GM12878 (cell line): ENCODE results near the gene TOR1B. TPM values are rescaled to one million over a fixed set of nuclear protein-coding genes. Genes with fewer than 3 reads are reported as not detected.
A peak's percentile ranks its signal among the peaks of the same experiment; 100 is the strongest.

Experiments
- ATAC-seq: fragments of 200-7000 bp; cut with Tn5 transposase; 3 replicates; pipeline ENCODE4 v1.9.1; 2020; ENCODE audit warnings: mild to moderate bottlenecking, moderate library complexity
- BruUV-seq: library from RNA; stranded (reverse); fragments of 400-500 nt; replicated peaks from 2 replicates; lab custom pipeline; 2021; lab: Mats Ljungman, UMichigan
- CTCF ChIA-PET: fragments of 300-600 bp; sonication (Branson Sonifier 250); formaldehyde crosslinking; extraction: SDS; loops from one replicate; lab custom pipeline; 2021; ENCODE audit warnings: inconsistent platforms; lab: Yijun Ruan, JAX
- POLR2A ChIA-PET: fragments of 350-600 bp; formaldehyde crosslinking; extraction: SDS; loops from one replicate; lab custom pipeline; 2021; ENCODE audit warnings: inconsistent platforms; lab: Charles Lee
- RAD21 ChIA-PET: fragments of 300-600 bp; sonication (Branson Sonifier 250); formaldehyde crosslinking; loops from one replicate; lab custom pipeline; 2023; ENCODE audit warnings: antibody characterized with exemption; ENCODE audit not compliant: unreplicated experiment; lab: Charles Lee
- SMC1A ChIA-PET: fragments of 300-600 bp; sonication (Branson Sonifier 250); formaldehyde crosslinking; loops from one replicate; lab custom pipeline; 2023; ENCODE audit not compliant: unreplicated experiment, uncharacterized antibody; lab: Charles Lee
- DNase-seq: peaks from one replicate; pipeline ENCODE4 v3.0.0-alpha.2; 2011; ENCODE audit warnings: low read depth, low spot score
- FAIRE-seq: peaks from 3 replicates; lab custom pipeline; 2011; peaks lifted over from hg19 to GRCh38; lab: Jason Lieb, UNC
- H2AFZ ChIP-seq: 2 replicates; pipeline ENCODE4 v1.6.0; 2011; ENCODE audit warnings: low read depth, low read length, control low read depth; ENCODE audit not compliant: control insufficient read depth
- H3K27ac ChIP-seq: 2 replicates; pipeline ENCODE4 v1.5.1; 2011; ENCODE audit warnings: control low read depth; ENCODE audit not compliant: control insufficient read depth, insufficient read depth
- H3K27me3 ChIP-seq, 2 experiments: replicated peaks in 1 of 2; 2 replicates each; pipeline versions ENCODE4 v1.6.0 to v1.6.1; 2011; ENCODE audit warnings: low read length in 1 of 2; ENCODE audit not compliant: control insufficient read depth in 2 of 2, insufficient read depth in 2 of 2
- H3K36me3 ChIP-seq, 2 experiments: 2 replicates each; pipeline ENCODE4 v1.5.1; 2011; ENCODE audit warnings: low read length in 1 of 2; ENCODE audit not compliant: control insufficient read depth in 2 of 2, insufficient read depth in 2 of 2
- H3K4me1 ChIP-seq: 2 replicates; pipeline ENCODE4 v1.6.1; 2011; ENCODE audit warnings: mild to moderate bottlenecking, low read length, moderate library complexity, mixed read lengths; ENCODE audit not compliant: control insufficient read depth, insufficient read depth
- H3K4me2 ChIP-seq: 2 replicates; pipeline ENCODE4 v1.6.0; 2011; ENCODE audit warnings: control low read depth; ENCODE audit not compliant: control insufficient read depth, insufficient read depth
- H3K4me3 ChIP-seq: fragments of 200-600 bp; sonication (generic); 2 replicates; pipeline ENCODE4 v1.5.1; 2016
- H3K79me2 ChIP-seq: 2 replicates; pipeline ENCODE4 v1.6.0; 2011; ENCODE audit warnings: low read length; ENCODE audit not compliant: control insufficient read depth, insufficient read depth
- H3K9ac ChIP-seq: 2 replicates; pipeline ENCODE4 v1.8.0; 2011; ENCODE audit warnings: low read length, control low read depth, mixed read lengths; ENCODE audit not compliant: control insufficient read depth, insufficient read depth
- H3K9me3 ChIP-seq: replicated peaks from 3 replicates; pipeline ENCODE4 v1.5.1; 2011; ENCODE audit warnings: mild to moderate bottlenecking, low read length; ENCODE audit not compliant: control insufficient read depth, insufficient read depth
- H4K20me1 ChIP-seq: 2 replicates; pipeline ENCODE4 v1.6.0; 2011; ENCODE audit not compliant: control insufficient read depth, insufficient read depth
- CEBPB ChIP-seq, 2 experiments: fragments of 150-350 bp in 1 of 2; IDR thresholded peaks; 2 replicates each; pipeline ENCODE4 v1.6.1; 2012 to 2014; ENCODE audit warnings: low read depth in 2 of 2, low read length in 2 of 2, borderline replicate concordance in 1 of 2, inconsistent platforms in 1 of 2
- EED ChIP-seq: sonication (generic); IDR thresholded peaks from 2 replicates; pipeline ENCODE4 v1.6.1; 2016; ENCODE audit warnings: antibody characterized with exemption, low read depth
- HDGF ChIP-seq: fragments of 450-650 bp; IDR thresholded peaks from 2 replicates; pipeline ENCODE4 v1.6.1; 2016; ENCODE audit warnings: antibody characterized with exemption
- MEF2B ChIP-seq: fragments of 450-650 bp; IDR thresholded peaks from 2 replicates; pipeline ENCODE4 v1.6.1; 2018; ENCODE audit warnings: mild to moderate bottlenecking, moderate library complexity; ENCODE audit not compliant: partially characterized antibody, poor library complexity, severe bottlenecking
- NFXL1 ChIP-seq: fragments of 450-650 bp; IDR thresholded peaks from 2 replicates; pipeline ENCODE4 v1.6.1; 2017; ENCODE audit warnings: antibody characterized with exemption, mild to moderate bottlenecking, borderline replicate concordance
- NR2F1 ChIP-seq: fragments of 450-650 bp; conservative IDR thresholded peaks from 2 replicates; pipeline ENCODE4 v1.6.1; 2017; ENCODE audit warnings: mild to moderate bottlenecking
- PAX5 ChIP-seq: IDR thresholded peaks from 2 replicates; pipeline ENCODE4 v1.6.1; 2011; ENCODE audit warnings: low read depth, low read length, borderline replicate concordance
- PAX8 ChIP-seq: fragments of 450-650 bp; IDR thresholded peaks from 2 replicates; pipeline ENCODE4 v1.6.1; 2017; ENCODE audit warnings: mild to moderate bottlenecking, moderate library complexity
- POLR2AphosphoS5 ChIP-seq: IDR thresholded peaks from 2 replicates; pipeline ENCODE4 v1.6.1; 2011; ENCODE audit warnings: mild to moderate bottlenecking, low read length, inconsistent platforms
- SUPT20H ChIP-seq: IDR thresholded peaks from 2 replicates; pipeline ENCODE4 v1.6.1; 2011; ENCODE audit warnings: low read depth, mild to moderate bottlenecking, low read length, moderate library complexity, borderline replicate concordance; ENCODE audit not compliant: control insufficient read depth
- TAF1 ChIP-seq: IDR thresholded peaks from 2 replicates; pipeline ENCODE4 v1.6.1; 2011; ENCODE audit warnings: mild to moderate bottlenecking, low read depth, low read length, borderline replicate concordance
- WRNIP1 ChIP-seq: IDR thresholded peaks from 2 replicates; pipeline ENCODE4 v1.6.1; 2011; ENCODE audit warnings: low read depth, low read length, improper control_type of control experiment, borderline replicate concordance
- ZBTB11 ChIP-seq: fragments of 450-650 bp; formaldehyde crosslinking; IDR thresholded peaks from 2 replicates; pipeline ENCODE4 v1.5.0; 2022; ENCODE audit warnings: mild to moderate bottlenecking, missing genetic modification characterization
- ZNF217 ChIP-seq: fragments of 450-650 bp; IDR thresholded peaks from 2 replicates; pipeline ENCODE4 v1.6.1; 2017; ENCODE audit warnings: antibody characterized with exemption, mild to moderate bottlenecking
- WGBS: methylation state at CpG from one replicate; pipeline ENCODE4 v1.1.6; 2016; ENCODE audit warnings: low lambda C conversion rate; ENCODE audit not compliant: insufficient replicate concordance, insufficient coverage; ENCODE audit errors: missing lambda C conversion rate; 5-methylcytosine and 5-hydroxymethylcytosine counted together
- in situ Hi-C: fragments of 300-500 bp; cut with MboI; formaldehyde crosslinking; loops from 9 replicates; pipeline ENCODE4 v1.14.3; 2018; ENCODE audit warnings: mixed read lengths
- intact Hi-C: fragments of 100-400 bp; cut with micrococcal nuclease; formaldehyde crosslinking; loops from one replicate; pipeline ENCODE4 v1.14.2; 2022; ENCODE audit not compliant: unreplicated experiment
- polyA plus RNA-seq, 11 experiments: library from polyadenylated mRNA; depleted of rRNA in 4 of 11; unstranded in 6 of 11; stranded (reverse) in 5 of 11; fragments of >200 nt; fragmentation: Nextera tagmentation in 4 of 11; fragmentation: Illumina TruSeq in 1 of 11; extraction: Ambion mirVana in 4 of 11; extraction: Trizol in 1 of 11; gene quantifications; 1 replicate in 1 of 11; 2 replicates in 10 of 11; pipeline versions ENCODE4 v1.2.1 to v1.2.3, GENCODE V29; 2011 to 2016; ENCODE audit warnings: inconsistent platforms in 2 of 11, missing spikeins in 2 of 11, low read depth in 1 of 11
- total RNA-seq, 4 experiments: library from RNA; depleted of rRNA in 3 of 4; stranded (reverse); fragments of >200 nt in 3 of 4; fragmentation: Illumina TruSeq in 1 of 4; extraction: Trizol in 1 of 4; gene quantifications; 2 replicates each; pipeline versions ENCODE4 v1.2.1 to v1.2.3, GENCODE V29; 2013 to 2021
- TF ChIP-seq, protein P1 (sequence below): fragments of 450-650 bp; IDR thresholded peaks from 2 replicates; pipeline ENCODE4 v1.6.1; 2017; ENCODE audit warnings: mild to moderate bottlenecking, low read depth, inconsistent platforms; ENCODE audit not compliant: poor library complexity, severe bottlenecking
- TF ChIP-seq, protein P2 (sequence below): fragments of 450-650 bp; IDR thresholded peaks from 2 replicates; pipeline ENCODE4 v1.6.1; 2017; ENCODE audit warnings: borderline replicate concordance

The TOR1B gene
- total and polyA plus RNA-seq, 10 of the 15 experiments (the other 5 are each of a cell fraction or from before 2014, with no cell fraction given): 1.8 to 17.5 (median 9.9) TPM

DNA sequence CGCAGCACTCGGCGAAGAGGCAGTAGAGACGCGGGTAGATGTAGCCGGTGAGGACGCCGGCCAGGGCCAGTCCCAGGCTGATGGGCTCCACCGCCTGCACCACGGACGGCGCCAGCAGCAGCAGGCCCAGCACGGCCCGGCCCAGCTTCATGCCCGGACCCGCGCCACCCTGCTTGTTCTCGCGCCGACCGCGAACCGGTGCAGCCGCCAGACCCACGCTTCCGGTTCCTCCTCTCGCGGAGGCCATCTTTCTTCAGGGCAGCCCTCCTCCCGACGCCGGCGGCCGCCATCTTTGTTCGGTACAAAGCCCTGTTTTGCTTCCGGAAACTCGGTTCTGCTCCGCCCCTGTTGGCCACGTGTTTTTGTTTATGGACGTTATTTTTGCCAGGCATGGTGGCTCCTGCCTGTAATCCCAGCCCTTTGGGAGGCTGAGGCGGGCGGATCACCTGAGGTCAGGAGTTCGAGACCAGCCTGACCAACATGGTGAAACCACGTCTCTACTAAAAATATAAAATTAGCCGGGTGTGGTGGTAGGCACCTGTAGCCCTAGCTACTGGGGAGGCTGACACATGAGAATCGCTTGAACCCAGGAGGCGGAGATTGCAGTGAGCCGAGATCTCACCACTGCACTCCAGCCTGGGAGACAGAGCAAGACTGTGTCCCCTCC, 21.1 kb downstream of the TOR1B start, which contains the start of gene TOR1A:
TSS of gene TOR1A (minus strand) at position 202 of the 667 bp plus-strand sequence. CDS start at position 151, 51 bp downstream.
- WGBS: 4% methylated on average over 42 of the region's 47 CpGs
- Histone ChIP-seq H3K27ac (peak within 1 kb of the TSS; percentile 66), H3K36me3 (peaks cover 2 to 17% of the 10 kb centered on the region in 2 experiments; a peak in 3 of 4 replicates), H2AFZ (peak within 1 kb of the TSS; percentile 86), H3K9ac (peak within 1 kb of the TSS; percentile 81), H3K79me2 (peaks cover 19% of the 10 kb centered on the region), H3K4me1 (peaks cover 6% of the 10 kb centered on the region), H3K4me2 (peak within 1 kb of the TSS; percentile 64), H3K4me3 (peak within 1 kb of the TSS; percentile 80), H3K27me3 (no peaks in the 10 kb centered on the region), H4K20me1 (no peaks in the 10 kb centered on the region), H3K9me3 (no peaks in the 10 kb centered on the region)
- RAD21 ChIA-PET: interaction anchor here (1.0 kb wide), 1 partner anchor 301 kb away, joined by 3 read pairs; no protein-coding TSS in a partner anchor
- DNase-seq: peak; percentile 69
- POLR2A ChIA-PET: interaction anchor here (1.0 to 1.5 kb wide), 3 partner anchors 10 to 21 kb away, joined by 3 to 4 read pairs (median 3); partner anchors contain the start of gene TOR1B
- intact Hi-C loops: no loop called here
- ATAC-seq: peak; percentile 95
- CTCF ChIA-PET: no interaction called here
- FAIRE-seq: peak; percentile 83
- no TSS peak for BruUV-seq
- in situ Hi-C loops: no loop called here
- SMC1A ChIA-PET: no interaction called here
- TF ChIP-seq TAF1: peak; percentile 89; the same call in 1 of the 2 replicates
- no peak for TF ChIP-seq SUPT20H
- TF ChIP-seq, protein P1, sequence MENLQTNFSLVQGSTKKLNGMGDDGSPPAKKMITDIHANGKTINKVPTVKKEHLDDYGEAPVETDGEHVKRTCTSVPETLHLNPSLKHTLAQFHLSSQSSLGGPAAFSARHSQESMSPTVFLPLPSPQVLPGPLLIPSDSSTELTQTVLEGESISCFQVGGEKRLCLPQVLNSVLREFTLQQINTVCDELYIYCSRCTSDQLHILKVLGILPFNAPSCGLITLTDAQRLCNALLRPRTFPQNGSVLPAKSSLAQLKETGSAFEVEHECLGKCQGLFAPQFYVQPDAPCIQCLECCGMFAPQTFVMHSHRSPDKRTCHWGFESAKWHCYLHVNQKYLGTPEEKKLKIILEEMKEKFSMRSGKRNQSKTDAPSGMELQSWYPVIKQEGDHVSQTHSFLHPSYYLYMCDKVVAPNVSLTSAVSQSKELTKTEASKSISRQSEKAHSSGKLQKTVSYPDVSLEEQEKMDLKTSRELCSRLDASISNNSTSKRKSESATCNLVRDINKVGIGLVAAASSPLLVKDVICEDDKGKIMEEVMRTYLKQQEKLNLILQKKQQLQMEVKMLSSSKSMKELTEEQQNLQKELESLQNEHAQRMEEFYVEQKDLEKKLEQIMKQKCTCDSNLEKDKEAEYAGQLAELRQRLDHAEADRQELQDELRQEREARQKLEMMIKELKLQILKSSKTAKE: peak; percentile 49
- TF ChIP-seq, protein P2, sequence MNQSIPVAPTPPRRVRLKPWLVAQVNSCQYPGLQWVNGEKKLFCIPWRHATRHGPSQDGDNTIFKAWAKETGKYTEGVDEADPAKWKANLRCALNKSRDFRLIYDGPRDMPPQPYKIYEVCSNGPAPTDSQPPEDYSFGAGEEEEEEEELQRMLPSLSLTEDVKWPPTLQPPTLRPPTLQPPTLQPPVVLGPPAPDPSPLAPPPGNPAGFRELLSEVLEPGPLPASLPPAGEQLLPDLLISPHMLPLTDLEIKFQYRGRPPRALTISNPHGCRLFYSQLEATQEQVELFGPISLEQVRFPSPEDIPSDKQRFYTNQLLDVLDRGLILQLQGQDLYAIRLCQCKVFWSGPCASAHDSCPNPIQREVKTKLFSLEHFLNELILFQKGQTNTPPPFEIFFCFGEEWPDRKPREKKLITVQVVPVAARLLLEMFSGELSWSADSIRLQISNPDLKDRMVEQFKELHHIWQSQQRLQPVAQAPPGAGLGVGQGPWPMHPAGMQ: no peak
- TF ChIP-seq NFXL1: no peak
- peak; percentile 82; the same call in 1 of the 2 replicates for TF ChIP-seq HDGF
- no peak for TF ChIP-seq PAX5
- peak; percentile 86; the same call in 1 of the 2 replicates for TF ChIP-seq ZNF217
- TF ChIP-seq MEF2B: peak; percentile 22
- peak; percentile 56; the same call in 1 of the 2 replicates for TF ChIP-seq ZBTB11 (CRISPR knock-in tag)
- no peak for TF ChIP-seq PAX8
- TF ChIP-seq NR2F1: no peak
- TF ChIP-seq POLR2AphosphoS5: peak; percentile 84
- no peak for TF ChIP-seq CEBPB (IDR thresholded peaks at IDR 0.05; ENCODE audit: borderline replicate concordance in 1 of 2, low read depth in 2 of 2, low read length in 2 of 2)
- TF ChIP-seq WRNIP1: no peak
- TF ChIP-seq EED: no peak
